ENCODE data around the gene MSI2. TPM values are rescaled to one million over a fixed set of nuclear protein-coding genes. Genes with fewer than 3 reads are reported as not detected.

MSI2 gene
- polyA plus RNA-seq, 1 of the 3 experiments (the other 2 are of a cell fraction): 24.1 TPM

- Histone ChIP-seq H3K27me3 (ENCODE audit: insufficient read depth) (no peaks in the 10 kb centered on the region), H3K9me2 (no peaks in the 10 kb centered on the region), H3K4me2 (no peak overlapping the region), H3F3A (replicated peaks; ENCODE audit: insufficient read depth) (peaks cover 5% of the 10 kb centered on the region), H3K4me3 (ENCODE audit: low read depth in 2 of 2, low read length in 1 of 2) (no peak overlapping the region), H2AFZ (ENCODE audit: low read depth) (no peak overlapping the region), H3K27ac (ENCODE audit: low read depth in 2 of 2, low read length in 1 of 2) (peak overlapping the region in 1 of 2 experiments; percentile 100; a peak in 3 of 4 replicates), H3K79me2 (ENCODE audit: insufficient read depth) (no peaks in the 10 kb centered on the region), H3K9ac (no peak overlapping the region), H3K9me3 (no peaks in the 10 kb centered on the region), H4K20me1 (ENCODE audit: insufficient read depth) (no peaks in the 10 kb centered on the region), H3K36me3 (replicated peaks in 1 of 2; ENCODE audit: control insufficient read depth in 1 of 2, insufficient read depth in 2 of 2, low read length in 1 of 2) (no peaks in the 10 kb centered on the region), H3K4me1 (ENCODE audit: control insufficient read depth in 1 of 2, insufficient read depth in 2 of 2, low read depth in 1 of 2, low read length in 1 of 2) (peaks cover 31 to 88% of the 10 kb centered on the region in 2 experiments)
- POLR2A ChIA-PET: interaction anchor here (0.8 to 6.7 kb wide), 20 partner anchors 8 to 304 kb away, joined by 3 to 51 read pairs (median 5); partner anchors contain the start of gene MRPS23
- CTCF ChIA-PET: interaction anchor here (0.9 to 20.1 kb wide), 20 partner anchors 9 to 415 kb away, joined by 3 to 141 read pairs (median 5); no protein-coding TSS in a partner anchor
- WGBS (ENCODE audit: low lambda C conversion rate): 83% methylated on average over 19 of the region's 19 CpGs
- peak; percentile 84 for DNase-seq
- TF ChIP-seq GATA2 (CRISPR knock-in tag; IDR thresholded peaks at IDR 0.05) (peak; percentile 99), NFIC (IDR thresholded peaks at IDR 0.05; ENCODE audit: borderline replicate concordance) (no peak), CHD2 (IDR thresholded peaks at IDR 0.05; ENCODE audit: low read length, partially characterized antibody) (peak; percentile 97), TCF12 (IDR thresholded peaks at IDR 0.05) (no peak), CTCF (IDR thresholded peaks at IDR 0.05) (no peak), REST (IDR thresholded peaks at IDR 0.05; ENCODE audit: low read depth, low read length) (no peak), USF2 (IDR thresholded peaks at IDR 0.05; ENCODE audit: borderline replicate concordance, low read depth, low read length) (no peak), TEAD4 (IDR thresholded peaks at IDR 0.05; ENCODE audit: borderline replicate concordance, insufficient read depth) (no peak), MEF2A (IDR thresholded peaks at IDR 0.05; ENCODE audit: borderline replicate concordance, low read depth) (no peak), FOXJ3 (CRISPR knock-in tag; IDR thresholded peaks at IDR 0.05) (peak; percentile 97), RXRA (IDR thresholded peaks at IDR 0.05; ENCODE audit: borderline replicate concordance, low read depth) (no peak), IRF3 (IDR thresholded peaks at IDR 0.05; ENCODE audit: low read depth, low read length) (no peak), FOSL2 (IDR thresholded peaks at IDR 0.05; ENCODE audit: borderline replicate concordance, low read depth) (no peak), JUND (IDR thresholded peaks at IDR 0.05) (no peak), MXI1 (IDR thresholded peaks at IDR 0.05; ENCODE audit: low read depth, low read length) (no peak), YY1 (IDR thresholded peaks at IDR 0.05; ENCODE audit: low read depth) (no peak), POLR2AphosphoS5 (IDR thresholded peaks at IDR 0.05; ENCODE audit: low read depth, low read length) (peak; percentile 49; the same call in 1 of the 2 replicates), TAF1 (IDR thresholded peaks at IDR 0.05; ENCODE audit: borderline replicate concordance, low read depth, low read length) (no peak), FOXM1 (IDR thresholded peaks at IDR 0.05; ENCODE audit: low read depth) (no peak), SMC3 (IDR thresholded peaks at IDR 0.05; ENCODE audit: low read depth, low read length) (peak; percentile 16; the same call in 1 of the 2 replicates), RFX5 (IDR thresholded peaks at IDR 0.05; ENCODE audit: low read length) (no peak), PBX3 (IDR thresholded peaks at IDR 0.05) (no peak), NRF1 (IDR thresholded peaks at IDR 0.05; ENCODE audit: low read depth, low read length) (no peak), RAD21 (IDR thresholded peaks at IDR 0.05; ENCODE audit: low read length) (peak; percentile 38), GABPA (IDR thresholded peaks at IDR 0.05; ENCODE audit: low read depth) (no peak)
Measured at GRCh38 chr17:57545731-57546342, 289.5 kb downstream of the MSI2 start.
